GM19455 (cell line): ENCODE measurements around the gene RAX.

Experiments used
- ATAC-seq: cut with Tn5 transposase; IDR thresholded peaks from one replicate; pipeline ENCODE4 v1.9.1; 2021; ENCODE audit not compliant: unreplicated experiment

Gene RAX

DNA sequence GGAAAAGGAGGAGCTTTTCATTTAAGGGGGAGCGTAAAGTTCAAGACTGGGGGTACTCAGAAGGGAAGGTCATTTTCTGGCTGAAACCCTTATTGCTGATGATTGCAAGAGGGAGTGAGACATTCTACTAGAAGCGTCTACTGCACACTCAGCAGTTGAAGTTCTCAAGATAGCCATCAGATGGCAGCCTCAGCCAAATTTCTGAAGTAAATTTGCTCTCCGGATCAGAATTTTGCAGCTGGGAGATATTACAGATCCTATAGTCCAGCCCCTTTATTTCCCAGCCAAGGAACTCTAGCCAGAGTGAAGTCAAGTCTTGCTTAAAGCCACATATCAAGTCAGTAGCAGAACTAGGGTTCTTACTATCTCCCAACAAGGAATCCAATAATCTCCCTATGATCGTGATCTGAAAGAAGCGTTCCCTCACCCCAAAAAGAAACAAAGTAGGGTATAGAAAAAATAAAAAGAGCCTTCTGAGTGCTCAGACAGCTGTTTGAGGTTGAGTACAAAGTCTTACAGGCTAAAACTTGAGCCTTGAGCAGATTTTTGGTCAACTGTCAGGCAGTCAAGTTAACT is 24.0 kb downstream of the RAX start:
- no peak for ATAC-seq

DNA sequence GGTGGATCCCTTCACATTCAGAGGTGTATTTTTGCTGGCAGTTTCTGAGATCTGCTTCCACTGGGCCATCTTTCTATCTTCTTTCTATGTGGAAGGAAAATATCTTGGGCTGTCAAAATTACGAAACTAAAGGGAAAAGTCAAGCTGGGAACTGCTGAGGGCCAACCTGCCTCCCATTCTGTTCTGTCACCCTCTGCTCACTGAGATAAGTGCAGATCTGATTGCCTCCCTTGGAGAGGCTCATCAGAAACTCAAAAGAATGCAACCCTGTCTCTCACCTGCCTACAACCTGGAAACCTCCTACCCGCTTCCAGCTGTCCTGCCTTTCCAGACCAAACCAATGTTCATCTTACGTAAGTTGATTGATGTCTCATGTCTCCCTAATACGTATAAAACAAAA is 26.5 kb downstream of the RAX start:
- ATAC-seq = no peak

DNA sequence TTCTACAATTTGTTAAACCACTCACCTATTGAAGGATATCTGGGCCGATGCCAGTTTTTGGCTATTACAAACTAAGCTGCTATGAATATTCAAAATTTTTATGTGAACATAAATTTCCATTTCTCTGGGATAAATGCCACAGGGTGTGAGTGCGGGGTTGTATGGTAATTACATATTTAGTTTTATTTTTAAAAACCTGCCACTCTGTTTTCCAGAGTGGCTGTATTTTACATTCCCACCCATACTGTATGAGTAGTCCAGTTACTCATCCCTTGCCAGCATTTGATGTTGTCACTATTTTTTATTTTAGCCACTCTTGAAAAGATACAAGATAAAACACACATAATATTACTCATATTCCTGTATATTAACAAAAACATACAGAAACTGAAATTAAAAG is 30.3 kb downstream of the RAX start:
- ATAC-seq = no peak

DNA sequence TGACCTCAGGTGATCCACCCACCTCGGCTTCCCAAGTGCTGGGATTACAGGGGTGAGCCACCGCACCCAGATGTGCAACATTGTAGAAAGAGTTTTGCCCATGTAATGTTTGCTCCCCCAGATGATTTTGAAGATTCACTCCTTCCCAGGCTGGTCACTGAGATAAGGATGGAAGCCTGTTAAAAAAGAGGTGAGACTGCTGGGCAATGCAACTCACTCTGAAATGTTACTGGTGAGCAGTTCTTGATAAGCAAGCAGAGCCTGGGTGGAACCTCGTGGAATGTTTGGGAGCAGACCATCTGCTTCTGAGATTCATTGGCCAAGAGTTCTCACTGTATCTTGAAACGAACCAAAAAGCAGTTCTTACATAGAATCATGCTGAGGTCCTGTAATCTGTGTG is 33.6 kb downstream of the RAX start:
- no peak for ATAC-seq

DNA sequence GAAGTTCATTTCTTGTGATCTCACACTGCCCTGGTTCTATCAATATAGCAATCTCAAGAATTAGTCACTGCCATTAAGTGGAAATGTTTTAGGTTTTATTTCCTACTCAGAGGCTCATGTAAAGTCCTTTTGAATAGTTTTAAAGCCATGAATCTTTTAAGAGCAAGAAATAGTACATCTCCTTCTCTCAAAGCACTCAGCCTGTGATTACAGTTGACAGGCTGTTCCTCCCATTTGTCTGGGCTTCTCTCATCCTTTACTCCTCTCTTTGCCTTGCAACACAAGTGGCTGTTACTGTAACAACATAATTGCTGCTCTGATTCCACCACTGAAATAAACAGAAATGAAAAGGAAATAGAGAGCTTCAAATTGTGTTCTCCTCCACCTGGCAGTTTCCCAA is 34.9 kb downstream of the RAX start:
- ATAC-seq = no peak

DNA sequence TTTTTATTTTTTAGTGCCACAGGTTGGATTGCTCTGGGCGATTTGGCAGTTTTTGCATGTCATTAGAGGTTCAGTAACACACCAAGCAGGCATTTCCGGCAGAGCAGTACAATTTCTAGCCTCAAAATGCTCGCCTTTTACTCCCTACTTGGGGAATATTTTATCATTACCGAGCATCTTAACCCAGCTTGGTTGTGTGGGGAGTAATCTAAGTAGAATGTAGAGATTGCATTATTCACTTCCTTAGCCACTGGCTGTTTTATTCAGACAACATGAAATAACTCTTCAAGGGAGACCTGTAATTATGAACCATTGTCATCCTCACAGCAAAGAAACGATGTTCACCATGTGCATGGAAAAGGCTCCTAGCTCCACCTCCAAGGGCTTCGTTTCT is 40.2 kb downstream of the RAX start:
- no peak for ATAC-seq

DNA sequence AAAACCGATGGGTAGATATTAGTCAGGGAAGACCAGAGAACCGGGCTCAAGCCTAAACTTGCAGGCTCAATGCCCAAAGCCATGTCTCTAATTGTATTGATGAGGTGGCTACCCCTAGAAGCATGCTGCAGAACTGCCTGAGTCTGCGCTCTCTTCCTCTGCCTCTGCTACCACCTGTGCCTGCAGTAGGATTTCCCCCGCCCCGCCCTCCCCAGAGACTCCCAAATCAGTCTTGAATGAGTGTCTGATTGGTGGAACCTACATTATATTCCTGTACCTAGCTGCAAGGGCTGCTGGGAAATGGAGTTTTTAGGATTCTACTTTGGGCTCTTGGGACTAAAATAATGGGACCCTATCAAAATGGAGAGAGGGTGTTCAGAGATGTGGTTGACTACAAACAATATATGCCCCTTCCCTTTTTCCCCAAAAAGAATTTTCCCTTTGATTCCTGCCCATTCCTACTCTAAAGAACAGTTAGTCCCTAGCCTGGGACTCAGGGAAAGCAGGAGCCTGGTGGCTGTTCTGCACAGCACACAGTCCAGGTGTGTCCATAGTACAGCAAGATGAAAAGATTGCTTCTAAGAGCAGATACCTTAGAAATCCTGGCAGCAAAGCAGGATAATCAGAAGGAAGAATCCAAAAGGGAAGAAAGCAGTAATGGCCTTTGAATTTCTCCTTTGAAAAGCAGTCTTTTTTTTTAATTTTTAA is 40.8 kb downstream of the RAX start:
- ATAC-seq = no peak

DNA sequence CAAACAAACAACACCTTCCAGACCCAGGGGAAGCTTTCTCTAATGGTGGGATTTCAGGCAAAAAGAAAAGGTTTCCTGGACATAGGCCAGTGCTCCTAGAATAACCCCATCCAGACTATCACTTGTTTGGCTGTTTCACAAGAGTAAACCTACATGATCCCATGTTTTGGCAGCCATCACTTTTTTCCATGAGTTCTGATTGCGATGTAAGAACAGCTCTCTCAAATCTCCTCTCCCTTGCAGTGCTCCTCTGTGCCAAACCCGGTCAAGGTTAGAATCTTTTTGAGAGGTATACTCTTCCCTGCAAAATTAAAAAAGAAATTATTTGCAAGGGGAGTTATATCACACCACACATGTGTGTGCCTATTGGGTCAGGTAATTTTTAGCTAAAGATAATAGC is 41.4 kb downstream of the RAX start:
- ATAC-seq = no peak

DNA sequence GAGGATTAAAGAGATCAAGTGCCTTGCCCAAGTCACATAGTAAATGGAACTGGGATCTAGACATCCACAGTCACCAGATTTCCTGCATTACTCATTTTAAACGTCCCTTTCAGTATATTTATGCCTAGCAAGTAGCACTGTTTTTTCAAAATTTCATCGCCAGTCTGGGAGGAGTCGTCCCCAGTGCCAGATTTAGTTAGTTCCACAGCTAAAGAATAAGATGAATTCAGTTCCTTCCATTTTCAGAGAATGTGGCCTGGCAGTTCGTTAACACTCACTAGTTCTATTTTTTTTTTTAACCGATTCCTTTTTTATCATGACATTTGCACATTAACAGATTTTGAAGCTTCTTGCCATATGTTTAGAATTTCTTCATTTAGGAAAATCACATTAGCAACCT is 42.1 kb downstream of the RAX start:
- ATAC-seq = no peak

DNA sequence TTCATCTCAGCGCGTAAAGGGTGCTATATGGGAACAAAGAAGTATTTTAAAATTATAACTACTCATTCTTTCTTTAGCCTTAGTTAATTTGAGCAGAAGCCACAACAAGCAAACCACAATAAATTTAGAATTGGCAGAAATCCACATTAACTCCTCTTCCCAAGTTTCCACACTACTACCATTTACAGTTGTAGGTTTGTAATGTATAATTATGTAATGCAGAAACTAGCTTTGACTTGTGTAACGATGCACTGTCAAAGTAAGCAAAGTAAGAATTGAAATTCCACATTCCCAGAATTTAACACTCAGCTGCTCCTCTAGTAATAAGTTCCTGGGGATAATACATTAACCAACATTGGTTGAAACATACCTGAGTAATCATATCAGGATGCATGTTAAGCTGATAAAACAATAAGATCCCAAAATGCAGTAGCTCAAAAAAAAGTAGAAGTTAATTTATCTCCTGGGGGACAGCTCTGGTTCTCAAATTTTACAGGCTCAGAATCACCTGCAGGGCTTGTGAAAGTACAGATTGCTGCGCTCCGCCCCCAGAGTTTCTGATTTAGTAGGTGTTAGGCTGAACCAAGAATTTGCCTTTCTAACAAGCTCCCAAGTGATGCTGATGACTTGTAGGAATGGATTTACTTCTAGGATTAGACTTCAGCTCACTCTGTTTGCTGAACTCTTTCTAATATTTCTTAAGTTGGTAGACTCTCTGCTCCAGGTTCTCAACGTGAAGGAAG is 43.4 kb downstream of the RAX start:
- no peak for ATAC-seq

DNA sequence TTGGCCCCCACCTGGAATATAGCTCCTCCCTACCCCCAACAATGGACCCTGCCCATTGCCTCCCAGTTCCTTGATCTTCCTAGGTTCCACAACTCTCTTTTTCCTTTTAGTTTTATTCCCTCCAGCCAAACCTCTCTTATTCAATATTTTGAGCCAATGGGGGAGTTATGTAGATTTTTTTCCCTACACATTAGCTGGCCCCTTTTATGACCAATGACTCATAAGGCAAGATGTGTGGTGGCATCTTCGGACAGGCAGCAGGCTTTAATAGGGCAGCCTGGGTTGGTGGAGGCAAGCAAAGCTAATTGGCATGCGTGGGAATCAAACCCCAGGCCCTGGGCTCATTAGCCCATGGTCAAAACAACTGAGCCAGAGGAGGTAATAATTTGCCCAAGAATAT is 44.1 kb downstream of the RAX start:
- ATAC-seq = no peak

DNA sequence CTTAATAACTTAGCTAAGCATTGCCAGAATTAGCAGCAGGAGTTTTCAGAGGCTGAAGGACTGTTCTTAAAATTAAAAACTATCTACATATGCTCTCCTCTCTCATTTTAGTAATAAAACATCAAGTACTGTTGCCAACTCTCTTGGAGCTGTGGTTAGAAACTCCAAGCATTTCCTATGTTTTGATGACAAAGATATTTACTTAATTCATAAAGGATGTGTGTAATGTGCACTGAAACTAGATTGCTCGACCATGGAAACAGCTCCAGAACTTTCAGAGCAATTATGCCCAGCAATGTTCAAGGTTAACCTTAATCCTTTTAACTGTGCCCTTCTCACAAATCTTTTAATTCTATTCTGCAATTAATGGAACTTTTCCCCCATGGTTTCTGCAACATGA is 44.9 kb downstream of the RAX start:
- ATAC-seq = no peak

DNA sequence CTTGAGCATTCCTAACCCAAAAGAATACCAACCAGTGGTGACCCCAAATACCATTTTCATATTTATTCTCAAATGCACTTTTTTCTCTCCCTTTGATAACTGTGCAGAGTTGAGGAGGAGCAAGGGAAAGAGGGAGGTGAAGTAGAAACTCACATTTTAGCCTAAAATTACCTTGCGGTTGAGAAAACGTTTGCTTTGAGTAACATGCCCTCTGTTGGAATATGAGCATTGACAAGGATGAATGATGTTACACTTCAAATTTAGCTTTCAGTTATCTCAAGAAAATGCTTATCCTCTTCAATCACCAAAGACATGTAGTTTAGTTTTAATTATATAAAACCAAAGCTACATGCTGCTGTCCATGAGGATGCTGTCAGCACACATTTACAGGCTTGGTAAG is 50.9 kb downstream of the RAX start:
- no peak for ATAC-seq

DNA sequence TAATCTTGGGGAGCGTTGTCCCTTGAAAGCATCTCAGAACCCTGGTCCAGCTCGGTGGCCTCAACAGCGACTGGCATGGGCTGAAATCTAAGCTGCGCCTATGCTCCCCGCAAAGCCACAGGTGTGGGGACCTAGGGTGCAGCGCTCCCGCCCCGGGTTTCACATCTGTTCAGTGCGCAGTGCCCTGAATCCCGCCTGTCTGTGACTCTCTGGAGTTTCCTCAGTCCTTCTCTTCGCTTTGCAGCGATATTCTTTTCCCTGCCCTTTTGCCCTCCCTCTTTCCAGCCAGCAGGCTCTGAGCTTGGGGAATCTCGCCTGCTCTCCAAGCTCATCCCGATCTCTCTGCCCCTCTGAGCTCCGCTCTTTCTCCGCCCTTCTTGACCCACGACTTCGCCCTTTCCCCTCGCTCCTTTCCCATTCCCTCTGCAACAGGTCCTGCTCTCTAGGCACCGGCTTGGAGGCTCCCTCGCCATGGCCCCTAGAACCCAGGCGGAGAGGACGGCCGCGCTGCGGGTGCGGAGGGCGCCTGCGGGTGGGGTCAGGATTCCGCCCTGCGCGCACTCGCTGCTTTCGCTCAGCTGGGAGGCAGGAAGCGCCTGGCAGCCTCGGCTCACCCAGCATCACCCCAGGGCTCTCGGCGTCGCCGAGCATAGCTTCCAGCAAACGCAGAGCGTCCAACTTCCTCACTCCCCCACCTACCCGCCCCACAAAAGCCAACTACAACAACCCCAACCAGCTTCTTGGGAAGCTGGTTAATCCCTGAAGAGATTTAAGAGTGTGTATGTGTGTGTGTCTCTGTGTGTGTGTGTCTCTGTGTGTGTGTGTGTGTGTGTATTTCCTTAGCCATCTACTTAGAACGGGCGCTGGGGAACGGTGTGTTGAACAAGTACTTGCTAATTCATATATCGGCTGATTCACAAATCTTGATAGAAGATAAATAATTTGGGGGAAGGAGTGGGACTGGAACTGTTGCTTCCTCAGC is 52.2 kb downstream of the RAX start:
- ATAC-seq = no peak

DNA sequence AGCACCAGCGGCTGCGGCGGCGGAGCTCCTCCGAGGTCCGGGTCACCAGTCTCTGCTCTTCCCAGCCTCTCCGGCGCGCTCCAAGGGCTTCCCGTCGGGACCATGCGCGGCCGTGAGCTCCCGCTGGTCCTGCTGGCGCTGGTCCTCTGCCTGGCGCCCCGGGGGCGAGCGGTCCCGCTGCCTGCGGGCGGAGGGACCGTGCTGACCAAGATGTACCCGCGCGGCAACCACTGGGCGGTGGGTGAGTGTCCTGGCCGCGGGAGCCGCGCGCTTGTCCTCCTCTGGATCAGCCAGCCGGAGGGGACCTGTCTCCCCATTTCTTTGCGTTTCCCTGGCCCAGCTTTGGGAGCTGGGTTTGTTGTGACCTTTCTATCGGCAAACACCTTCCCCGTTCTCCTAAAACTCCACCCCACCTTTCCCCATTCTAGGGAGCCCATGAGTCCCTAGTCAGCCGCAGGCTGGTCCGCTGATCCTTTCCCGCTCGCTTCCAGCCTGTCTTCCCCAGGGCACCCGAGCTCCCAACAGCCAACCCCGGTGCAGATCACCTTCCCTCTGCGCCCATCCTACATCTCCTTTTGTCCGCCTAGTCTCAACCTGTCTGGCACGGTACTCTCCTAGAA is 53.0 kb downstream of the RAX start:
- ATAC-seq = no peak

DNA sequence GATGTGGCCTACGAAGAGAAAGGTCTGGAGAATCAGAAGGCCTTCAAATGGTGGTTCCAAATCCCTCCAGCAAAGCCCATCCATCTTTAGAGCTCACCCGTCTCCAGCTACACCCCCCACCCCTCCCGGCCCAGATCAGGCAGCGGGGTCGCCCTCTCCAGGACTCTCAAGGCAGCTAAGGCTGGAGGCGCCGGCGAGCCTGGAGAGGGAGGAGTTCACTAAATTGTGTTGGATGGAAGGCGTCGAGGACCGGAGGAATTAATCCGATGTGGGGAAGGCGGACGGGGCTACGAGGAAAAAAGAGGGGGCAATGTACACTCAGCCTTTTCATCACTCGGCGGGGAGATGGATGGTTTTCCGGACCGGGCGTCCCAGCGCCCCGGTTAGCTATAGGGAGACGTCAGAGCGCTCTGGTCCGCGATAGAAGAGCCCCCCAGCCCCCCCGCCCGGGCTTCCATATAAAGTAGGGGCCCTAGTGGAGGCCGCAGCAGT is 53.5 kb downstream of the RAX start, which contains the start of gene GRP:
Gene GRP (plus strand): TSS at position 487 of the 492 bp plus-strand sequence. CDS start 108 bp downstream, outside the sequence.
- ATAC-seq = no peak

DNA sequence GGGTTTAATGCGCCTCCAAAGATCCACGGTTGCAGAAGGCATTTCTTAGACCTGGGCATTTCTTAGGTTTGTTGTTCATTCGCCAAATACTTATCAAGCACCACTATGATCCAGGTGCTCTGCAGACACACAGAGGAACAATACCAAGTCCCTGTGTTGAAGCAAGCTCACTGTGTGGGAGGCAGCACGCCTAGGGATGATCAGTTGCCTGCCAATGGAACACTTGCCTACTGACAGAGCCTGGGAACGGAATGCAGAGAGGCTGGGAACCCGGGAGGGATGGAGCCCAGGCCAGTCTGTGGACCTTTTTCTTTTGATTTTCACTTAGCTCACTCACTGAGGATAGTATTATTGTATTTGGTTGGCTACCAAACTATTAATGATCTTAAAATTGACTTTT is 55.2 kb downstream of the RAX start:
- no peak for ATAC-seq
